ENCODE results near the gene SPATA16.
"Not testable (repeated sequence)": the region's sequence is repeated elsewhere in the genome, so short reads cannot be mapped to it uniquely, and the experiment has no call there.

The SPATA16 gene

DNA sequence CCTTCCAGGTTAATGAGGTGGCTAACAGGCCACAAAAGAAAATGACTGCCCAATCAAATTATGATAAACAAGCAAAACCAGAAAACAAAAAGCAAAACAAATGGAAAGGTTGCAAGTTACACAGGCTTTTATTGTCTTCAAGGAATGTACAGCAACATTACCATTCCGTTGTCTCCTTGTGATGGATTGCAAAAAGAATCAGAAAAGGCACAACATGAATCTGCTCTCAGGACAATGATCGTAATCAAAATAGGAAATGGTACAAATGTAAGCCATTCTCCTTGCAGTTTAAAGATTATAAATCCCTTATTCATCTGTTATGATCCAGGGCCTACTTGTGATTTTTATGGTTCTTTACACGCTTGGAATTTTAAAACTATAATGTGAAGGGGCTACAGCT is 264.7 kb downstream of the SPATA16 start:
- DNase-seq (ENCODE audit: low read depth) = no peak

DNA sequence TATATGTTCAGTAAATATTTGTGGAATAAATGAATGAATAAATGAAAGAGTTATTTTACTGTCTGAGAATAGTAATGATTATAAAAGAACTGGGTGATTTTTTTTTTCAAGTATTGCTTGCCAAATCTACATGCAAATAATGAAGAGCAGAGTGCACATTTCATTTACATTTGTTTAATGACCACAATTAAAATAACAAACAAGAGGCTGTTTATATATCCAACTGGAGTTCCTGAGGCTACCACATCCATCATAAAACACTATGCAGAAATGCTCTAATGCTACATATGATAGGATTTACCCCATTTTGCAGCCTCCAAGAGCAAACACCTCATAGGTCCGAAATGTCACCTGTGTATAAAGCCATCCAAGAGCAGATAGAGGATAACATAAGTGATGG is 266.0 kb downstream of the SPATA16 start:
- DNase-seq (ENCODE audit: low read depth) = no peak

- DNase-seq (ENCODE audit: low read depth) = no peak
These were observed 271.1 kb downstream of the SPATA16 start for GRCh38 chr3:172869784-172870518.

- no peak for DNase-seq (ENCODE audit: low read depth)
These were observed 271.7 kb downstream of the SPATA16 start for GRCh38 chr3:172869368-172869771.

- DNase-seq (ENCODE audit: low read depth) = no peak
These were observed 272.3 kb downstream of the SPATA16 start for GRCh38 chr3:172868582-172869200.

DNA sequence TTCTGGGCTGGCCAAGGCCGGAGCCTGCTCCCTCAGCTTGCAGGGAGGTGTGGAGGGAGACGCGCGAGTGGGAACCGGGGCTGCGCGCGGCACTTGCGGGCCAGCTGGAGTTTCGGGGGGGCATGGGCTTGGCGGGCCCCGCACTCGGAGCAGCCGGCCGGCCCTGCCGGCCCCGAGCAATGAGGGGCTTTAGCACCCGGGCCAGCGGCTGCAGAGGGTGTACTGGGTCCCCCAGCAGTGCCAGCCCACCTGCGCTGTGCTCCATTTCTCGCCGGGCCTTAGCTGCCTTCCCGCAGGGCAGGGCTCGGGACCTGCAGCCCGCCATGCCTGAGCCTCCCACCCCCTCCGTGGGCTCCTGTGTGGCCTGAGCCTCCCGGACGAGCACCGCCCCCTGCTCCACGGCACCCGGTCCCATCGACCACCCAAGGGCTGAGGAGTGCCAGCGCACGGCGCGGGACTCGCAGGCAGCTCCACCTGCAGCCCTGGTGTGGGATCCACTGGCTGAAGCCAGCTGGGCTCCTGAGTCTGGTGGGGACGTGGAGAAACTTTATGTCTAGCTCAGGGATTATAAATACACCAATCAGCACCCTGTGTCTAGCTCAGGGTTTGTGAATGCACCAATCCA is 274.2 kb downstream of the SPATA16 start:
- DNase-seq (ENCODE audit: low read depth) = not testable (repeated sequence)

DNA sequence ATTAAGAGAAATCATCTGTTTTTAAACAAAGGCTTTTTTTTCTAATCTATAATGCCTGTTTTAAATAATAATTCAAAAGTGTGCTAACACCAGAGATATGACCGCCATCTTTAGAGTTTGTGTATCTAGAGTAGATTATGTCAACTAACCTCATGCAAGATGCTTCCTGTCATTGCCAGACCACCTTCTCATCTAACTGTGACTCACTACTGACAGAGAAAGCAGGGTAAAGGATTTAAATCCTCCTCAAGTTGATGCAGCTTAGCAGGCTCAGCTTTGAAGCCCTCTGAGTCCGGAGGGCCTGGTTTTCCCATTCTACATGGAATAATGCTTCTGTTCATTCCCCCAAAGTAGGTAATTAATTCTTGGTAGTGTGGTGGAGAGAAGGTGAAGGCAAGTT is 282.0 kb downstream of the SPATA16 start:
- DNase-seq (ENCODE audit: low read depth) = no peak

DNA sequence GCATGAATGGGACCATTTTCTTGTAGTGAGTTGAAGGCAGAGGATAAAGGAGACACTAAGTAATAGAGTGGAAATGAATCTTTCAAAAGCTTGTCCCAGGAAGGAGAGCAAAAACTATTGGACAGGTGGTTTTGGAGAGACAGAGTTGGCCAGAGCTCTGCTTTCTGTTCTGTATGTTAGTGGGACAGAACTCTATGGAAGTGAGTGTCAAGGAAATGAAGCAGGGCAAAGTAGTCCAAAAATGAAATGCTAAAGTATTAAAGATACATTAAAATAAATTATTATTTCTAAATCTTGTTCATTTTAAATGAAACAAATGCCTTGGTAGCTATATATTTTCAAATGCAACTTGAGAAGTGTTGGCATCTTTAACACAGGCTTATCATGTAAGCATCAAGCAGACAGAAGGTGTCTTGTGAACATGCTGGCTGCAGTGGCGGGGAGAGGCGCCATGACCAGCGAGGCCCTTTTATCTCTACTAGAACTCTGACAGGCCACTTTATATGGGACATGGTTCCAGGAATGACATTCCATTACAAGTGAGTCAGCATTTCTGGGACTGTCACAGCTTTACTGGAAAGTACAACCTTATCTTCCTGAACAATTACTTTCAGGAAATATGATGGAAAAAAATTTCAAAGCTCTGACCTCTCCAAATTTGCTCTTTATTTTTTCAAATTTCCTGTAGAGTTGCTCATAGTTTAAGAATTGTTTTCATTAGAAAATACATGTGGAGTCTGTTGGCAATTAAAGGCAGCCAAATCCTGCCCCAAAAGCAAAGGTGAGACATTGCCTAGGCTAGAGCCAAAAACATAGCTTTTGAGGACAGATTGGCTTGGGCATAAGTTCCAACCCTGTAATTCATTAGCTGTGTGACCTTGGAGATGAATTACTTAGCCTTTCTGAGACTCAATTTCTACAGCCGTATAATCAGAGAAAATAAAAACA is 284.0 kb downstream of the SPATA16 start:
- DNase-seq (ENCODE audit: low read depth) = no peak

- no peak for DNase-seq (ENCODE audit: low read depth)
These were observed 286.0 kb downstream of the SPATA16 start for GRCh38 chr3:172855037-172855436.

GRCh38 chr3:172853921-172854666 is 286.9 kb downstream of the SPATA16 start:
- no peak for DNase-seq (ENCODE audit: low read depth)

- no peak for DNase-seq (ENCODE audit: low read depth)
These were observed 288.0 kb downstream of the SPATA16 start for GRCh38 chr3:172853005-172853404.

- no peak for DNase-seq (ENCODE audit: low read depth)
These were observed 292.1 kb downstream of the SPATA16 start for GRCh38 chr3:172848910-172849309.

DNA sequence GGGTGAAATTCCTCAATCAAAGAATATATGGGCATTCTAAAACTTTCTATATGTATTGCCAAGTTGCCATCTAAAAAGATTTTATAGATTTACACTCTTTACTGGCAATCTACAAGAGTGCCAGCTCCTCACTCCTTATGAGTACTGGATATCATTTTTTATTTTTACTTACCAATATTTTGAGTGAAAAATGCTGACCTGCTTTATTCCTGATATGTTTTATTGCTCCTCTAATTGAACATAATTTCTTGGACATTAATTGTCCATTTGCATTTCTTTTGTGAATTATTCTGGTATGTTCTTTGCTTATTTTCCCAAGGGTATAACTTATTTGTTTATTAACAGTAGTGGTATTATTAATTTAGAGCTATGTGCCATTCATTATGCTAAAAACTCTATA is 293.7 kb downstream of the SPATA16 start:
- DNase-seq (ENCODE audit: low read depth) = no peak

DNA sequence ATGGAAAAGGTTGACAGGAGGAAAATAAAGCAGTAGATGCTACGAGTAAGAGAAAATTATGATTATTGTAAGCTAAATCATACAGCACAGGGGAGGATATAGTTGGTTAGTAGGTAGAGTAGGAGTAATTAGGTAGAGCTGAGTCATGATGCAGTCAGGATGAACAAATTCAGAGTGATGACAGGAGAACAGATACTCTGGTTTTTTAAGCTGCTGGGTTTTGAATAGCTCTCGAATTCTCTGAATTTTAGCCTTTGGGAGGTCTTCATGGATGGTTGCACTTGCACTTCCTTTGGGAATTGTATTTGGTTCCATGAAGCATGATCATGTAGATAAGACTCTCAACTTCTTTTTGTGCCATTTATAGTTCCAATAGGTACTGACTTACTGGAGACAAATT is 294.3 kb downstream of the SPATA16 start:
- no peak for DNase-seq (ENCODE audit: low read depth)

DNA sequence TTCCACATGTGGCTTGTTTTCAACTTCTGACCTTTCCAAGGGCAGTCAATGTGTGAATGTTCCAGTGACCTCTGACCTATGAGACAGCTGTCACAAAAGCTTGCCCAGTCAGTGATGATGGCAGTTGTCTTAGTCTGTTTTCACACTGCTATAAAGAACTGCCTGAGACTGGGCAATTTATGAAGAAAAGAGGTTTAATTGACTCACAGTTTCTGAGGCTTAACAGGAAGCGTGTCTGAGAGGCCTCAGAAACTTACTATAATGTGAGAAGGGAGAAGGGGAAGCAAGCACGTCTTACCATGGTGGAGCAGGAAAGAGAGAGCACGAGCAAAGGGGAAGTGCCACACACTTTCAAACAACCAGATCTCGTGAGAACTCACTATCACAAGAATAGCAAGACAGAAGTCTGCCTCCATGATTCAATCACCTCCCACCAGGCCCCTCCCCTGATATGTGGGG is 294.9 kb downstream of the SPATA16 start:
- DNase-seq (ENCODE audit: low read depth) = no peak

DNA sequence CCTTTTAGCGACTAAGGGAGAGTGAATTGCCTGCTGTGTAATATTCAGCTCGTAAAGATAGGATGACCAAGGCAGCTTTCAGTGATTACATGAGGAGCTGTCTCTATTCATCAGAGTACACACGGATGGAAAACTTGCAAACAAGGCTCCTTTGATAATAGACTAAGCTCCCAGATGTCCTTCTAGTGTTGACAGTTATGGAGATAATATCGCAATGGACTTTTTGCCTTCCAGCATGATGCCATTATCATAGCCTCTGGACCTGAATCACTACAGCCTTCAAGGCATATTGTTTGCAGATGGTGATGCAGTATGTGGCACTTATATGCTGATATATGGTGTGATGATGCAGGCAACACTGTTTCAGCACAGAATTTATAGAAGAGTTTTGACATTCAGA is 296.6 kb downstream of the SPATA16 start:
- no peak for DNase-seq (ENCODE audit: low read depth)

- no peak for DNase-seq (ENCODE audit: low read depth)
These were observed 300.1 kb downstream of the SPATA16 start for GRCh38 chr3:172840913-172841312.

- no peak for DNase-seq (ENCODE audit: low read depth)
These were observed 300.6 kb downstream of the SPATA16 start for GRCh38 chr3:172840463-172840862.

GRCh38 chr3:172839679-172840078 is 301.4 kb downstream of the SPATA16 start:
- no peak for DNase-seq (ENCODE audit: low read depth)
